Keratinocyte (primary cell): ENCODE measurements around the gene LRRN4CL. TPM values are rescaled to one million over a fixed set of nuclear protein-coding genes. Genes with fewer than 3 reads are reported as not detected.

Experiments used
- DNase-seq: peaks from one replicate; pipeline ENCODE4 v3.0.0-alpha.2; 2011; ENCODE audit warnings: low read depth, missing footprints, low spot score
- FAIRE-seq: peaks from 2 replicates; lab custom pipeline; 2011; peaks lifted over from hg19 to GRCh38; lab: Jason Lieb, UNC
- H2AFZ ChIP-seq: 2 replicates; pipeline ENCODE4 v1.6.0; 2012; ENCODE audit warnings: low read length, control low read depth, inconsistent platforms; ENCODE audit not compliant: control insufficient read depth
- H3K27ac ChIP-seq: 2 replicates; pipeline ENCODE4 v1.5.1; 2011; ENCODE audit warnings: low read length; ENCODE audit not compliant: control insufficient read depth, insufficient read depth
- H3K27me3 ChIP-seq: 3 replicates; pipeline ENCODE4 v1.6.0; 2011; ENCODE audit warnings: low read length; ENCODE audit not compliant: control insufficient read depth, insufficient read depth; ENCODE audit errors: extremely low read depth
- H3K36me3 ChIP-seq, 2 experiments: 2 replicates in 1 of 2; 3 replicates in 1 of 2; pipeline ENCODE4 v1.5.1; 2011; ENCODE audit warnings: low read length in 2 of 2, mild to moderate bottlenecking in 1 of 2; ENCODE audit not compliant: control insufficient read depth in 2 of 2, insufficient read depth in 2 of 2; ENCODE audit errors: extremely low read depth in 1 of 2
- H3K4me1 ChIP-seq: 3 replicates; pipeline ENCODE4 v1.5.1; 2011; ENCODE audit warnings: low read length; ENCODE audit not compliant: control insufficient read depth, insufficient read depth; ENCODE audit errors: extremely low read depth
- H3K4me2 ChIP-seq: 3 replicates; pipeline ENCODE4 v1.6.0; 2011; ENCODE audit warnings: low read depth, low read length; ENCODE audit not compliant: control insufficient read depth, insufficient read depth; ENCODE audit errors: extremely low read depth
- H3K4me3 ChIP-seq, 3 experiments: fragments of 200-600 bp in 1 of 3; sonication (generic) in 1 of 3; 2 replicates in 2 of 3; 3 replicates in 1 of 3; pipeline ENCODE4 v1.5.1; 2011 to 2016; ENCODE audit warnings: low read length in 3 of 3, mild to moderate bottlenecking in 3 of 3, control low read depth in 2 of 3, inconsistent platforms in 1 of 3, low read depth in 1 of 3, mixed read lengths in 1 of 3, mixed run types in 1 of 3, moderate library complexity in 1 of 3; ENCODE audit not compliant: control insufficient read depth in 2 of 3, insufficient read depth in 2 of 3; ENCODE audit errors: extremely low read depth in 1 of 3
- H3K79me2 ChIP-seq: 2 replicates; pipeline ENCODE4 v1.6.0; 2012; ENCODE audit warnings: low read length; ENCODE audit not compliant: control insufficient read depth, insufficient read depth
- H3K9ac ChIP-seq: 3 replicates; pipeline ENCODE4 v1.6.0; 2011; ENCODE audit warnings: low read length; ENCODE audit not compliant: control insufficient read depth, insufficient read depth; ENCODE audit errors: extremely low read depth
- H3K9me1 ChIP-seq: 3 replicates; pipeline ENCODE4 v1.6.0; 2011; ENCODE audit warnings: low read length; ENCODE audit not compliant: control insufficient read depth, insufficient read depth; ENCODE audit errors: extremely low read depth
- H3K9me3 ChIP-seq: 2 replicates; pipeline ENCODE4 v1.5.1; 2012; ENCODE audit warnings: low read depth, low read length; ENCODE audit not compliant: control insufficient read depth
- H4K20me1 ChIP-seq: 3 replicates; pipeline ENCODE4 v1.6.0; 2011; ENCODE audit warnings: low read length; ENCODE audit not compliant: control insufficient read depth, insufficient read depth; ENCODE audit errors: extremely low read depth
- EZH2 ChIP-seq: IDR thresholded peaks from one replicate; pipeline ENCODE4 v1.6.1; 2012; ENCODE audit warnings: inconsistent platforms, mild to moderate bottlenecking, low read length, moderate library complexity
- dilution Hi-C: fragments of 300-500 bp; cut with MboI; formaldehyde crosslinking; loops from one replicate; pipeline ENCODE4 v1.7.0; 2020; ENCODE audit warnings: low sequenced_read_pairs; ENCODE audit not compliant: extremely low pct_ligation_motif_present
- polyA plus RNA-seq, 5 experiments: library from polyadenylated mRNA; depleted of rRNA in 3 of 5; stranded (reverse) in 3 of 5; stranded (forward) in 1 of 5; unstranded in 1 of 5; fragments of >200 nt; gene quantifications; 1 replicate in 1 of 5; 2 replicates in 3 of 5; 3 replicates in 1 of 5; pipeline versions ENCODE4 v1.2.1 to v1.2.3, GENCODE V29; 2011 to 2012; ENCODE audit warnings: missing spikeins in 2 of 5, low read depth in 1 of 5, low replicate concordance in 1 of 5
- TF ChIP-seq, protein P1 (sequence below), 3 experiments: IDR thresholded peaks in 1 of 3; conservative IDR thresholded peaks in 1 of 3; optimal IDR thresholded peaks in 1 of 3; 2 replicates in 2 of 3; 3 replicates in 1 of 3; pipeline versions ENCODE3 to v1.5.1; 2011; ENCODE audit warnings: low read length in 3 of 3, mild to moderate bottlenecking in 3 of 3, moderate library complexity in 2 of 3, control low read depth in 1 of 3, inconsistent platforms in 1 of 3; ENCODE audit not compliant: insufficient read depth in 2 of 3; ENCODE audit errors: extremely low read depth in 1 of 3

LRRN4CL gene
- polyA plus RNA-seq, 1 donor (not counting 4 experiments of a cell fraction or from before 2014, with no cell fraction given), result 0.08 TPM

- Histone ChIP-seq H3K27me3 (no peaks in the 10 kb centered on the region), H3K9me1 (no peaks in the 10 kb centered on the region), H3K4me3 (peak within 1 kb of the TSS; percentile 93 to 100 (median 97)), H3K79me2 (peaks cover 25% of the 10 kb centered on the region), H2AFZ (peak within 1 kb of the TSS; percentile 83), H4K20me1 (no peaks in the 10 kb centered on the region), H3K9me3 (no peaks in the 10 kb centered on the region), H3K36me3 (peaks cover 10 to 19% of the 10 kb centered on the region in 2 experiments), H3K4me2 (peak within 1 kb of the TSS; percentile 99), H3K9ac (peak within 1 kb of the TSS; percentile 95), H3K4me1 (peaks cover 16% of the 10 kb centered on the region), H3K27ac (peak within 1 kb of the TSS; percentile 91)
- FAIRE-seq, result no peak
- dilution Hi-C loops, result no loop called here
- TF ChIP-seq, protein P1, sequence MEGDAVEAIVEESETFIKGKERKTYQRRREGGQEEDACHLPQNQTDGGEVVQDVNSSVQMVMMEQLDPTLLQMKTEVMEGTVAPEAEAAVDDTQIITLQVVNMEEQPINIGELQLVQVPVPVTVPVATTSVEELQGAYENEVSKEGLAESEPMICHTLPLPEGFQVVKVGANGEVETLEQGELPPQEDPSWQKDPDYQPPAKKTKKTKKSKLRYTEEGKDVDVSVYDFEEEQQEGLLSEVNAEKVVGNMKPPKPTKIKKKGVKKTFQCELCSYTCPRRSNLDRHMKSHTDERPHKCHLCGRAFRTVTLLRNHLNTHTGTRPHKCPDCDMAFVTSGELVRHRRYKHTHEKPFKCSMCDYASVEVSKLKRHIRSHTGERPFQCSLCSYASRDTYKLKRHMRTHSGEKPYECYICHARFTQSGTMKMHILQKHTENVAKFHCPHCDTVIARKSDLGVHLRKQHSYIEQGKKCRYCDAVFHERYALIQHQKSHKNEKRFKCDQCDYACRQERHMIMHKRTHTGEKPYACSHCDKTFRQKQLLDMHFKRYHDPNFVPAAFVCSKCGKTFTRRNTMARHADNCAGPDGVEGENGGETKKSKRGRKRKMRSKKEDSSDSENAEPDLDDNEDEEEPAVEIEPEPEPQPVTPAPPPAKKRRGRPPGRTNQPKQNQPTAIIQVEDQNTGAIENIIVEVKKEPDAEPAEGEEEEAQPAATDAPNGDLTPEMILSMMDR (optimal IDR thresholded peaks at IDR 0.05 in 1 of 3, IDR thresholded peaks at IDR 0.05 in 1 of 3, conservative IDR thresholded peaks at IDR 0.05 in 1 of 3; ENCODE audit: extremely low read depth in 1 of 3, insufficient read depth in 2 of 3, low read length in 3 of 3), result no peak
- TF ChIP-seq EZH2, result no peak
- no peak for DNase-seq
Observed at GRCh38 chr11:62678770-62679696, 10.3 kb downstream of the LRRN4CL start, which contains the start of gene UBXN1. UBXN1 (minus strand) TSS chr11:62679073; CDS start chr11:62678923, 150 bp downstream.

DNA sequence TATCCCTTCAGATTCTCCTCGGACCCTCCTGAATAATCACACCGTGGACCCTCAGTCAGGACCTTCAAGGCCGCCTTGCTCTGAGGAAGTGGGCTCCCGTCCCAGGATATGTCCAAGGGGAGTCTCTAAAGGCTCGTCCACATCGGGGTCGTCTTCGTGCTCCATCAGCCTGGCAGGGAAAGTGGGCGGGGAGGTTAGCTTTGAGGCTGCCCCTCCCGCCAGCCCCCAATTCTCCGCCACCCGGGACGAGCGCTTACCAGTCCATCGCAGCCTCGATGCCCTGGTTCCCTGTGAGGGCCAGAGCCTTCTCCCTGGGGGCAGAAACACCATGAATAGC lies 10.9 kb downstream of the LRRN4CL start:
- Histone ChIP-seq H3K4me2 (peak overlapping the region; percentile 99), H3K27ac (peak overlapping the region; percentile 91), H4K20me1 (no peaks in the 10 kb centered on the region), H3K79me2 (peaks cover 30% of the 10 kb centered on the region), H3K4me1 (peaks cover 16% of the 10 kb centered on the region), H3K9me1 (no peaks in the 10 kb centered on the region), H3K36me3 (peaks cover 11 to 19% of the 10 kb centered on the region in 2 experiments), H3K9me3 (no peaks in the 10 kb centered on the region), H3K27me3 (no peaks in the 10 kb centered on the region), H2AFZ (peak overlapping the region; percentile 83), H3K4me3 (peak overlapping the region; percentile 93 to 100 (median 97)), H3K9ac (peak overlapping the region; percentile 95)
- no peak for DNase-seq
- no peak for FAIRE-seq
- dilution Hi-C loops, result no loop called here
- no peak for TF ChIP-seq EZH2
- TF ChIP-seq, protein P1 (optimal IDR thresholded peaks at IDR 0.05 in 1 of 3, IDR thresholded peaks at IDR 0.05 in 1 of 3, conservative IDR thresholded peaks at IDR 0.05 in 1 of 3; ENCODE audit: extremely low read depth in 1 of 3, insufficient read depth in 2 of 3, low read length in 3 of 3), result no peak
